ENCODE measurements around the gene USHBP1. TPM values are rescaled to one million over a fixed set of nuclear protein-coding genes. Genes with fewer than 3 reads are reported as not detected.
"Not testable (repeated sequence)": the region's sequence is repeated elsewhere in the genome, so short reads cannot be mapped to it uniquely, and the experiment has no call there.

USHBP1 gene
- total RNA-seq, 1 experiment from 2014 or later = 0.26 TPM

- Mint-ChIP-seq H3K27me3 (ENCODE audit: unreplicated experiment) (no peaks in the 10 kb centered on the region), H3K27ac (ENCODE audit: unreplicated experiment) (no peak overlapping the region), H3K4me1 (ENCODE audit: low read depth, unreplicated experiment) (no peaks in the 10 kb centered on the region), H3K36me3 (ENCODE audit: insufficient read depth, unreplicated experiment) (peaks cover 10% of the 10 kb centered on the region), H3K4me3 (ENCODE audit: low read depth, unreplicated experiment) (no peak overlapping the region), H3K9me3 (ENCODE audit: low read depth, unreplicated experiment) (no peaks in the 10 kb centered on the region)
- intact Hi-C loops (cut with micrococcal nuclease; ENCODE audit: unreplicated experiment) = no loop called here
- no TSS peak for BruUV-seq (replicated peaks)
- CTCF ChIA-PET = interaction anchor here (0.5 kb wide), 1 partner anchor 633 kb away, joined by 4 read pairs; no protein-coding TSS in a partner anchor
- TF ChIP-seq CTCF (IDR thresholded peaks at IDR 0.05; ENCODE audit: unreplicated experiment) = no peak
- DNase-seq = no peak
Observed at GRCh38 chr19:17279436-17279835, 14.9 kb upstream of the USHBP1 start.

- H3K4me3 Mint-ChIP-seq (ENCODE audit: low read depth, unreplicated experiment) = no peak overlapping the region
- DNase-seq = no peak
- H3K36me3 Mint-ChIP-seq (ENCODE audit: insufficient read depth, unreplicated experiment) = peaks cover 17% of the 10 kb centered on the region
- H3K9me3 Mint-ChIP-seq (ENCODE audit: low read depth, unreplicated experiment) = no peaks in the 10 kb centered on the region
- TF ChIP-seq CTCF (IDR thresholded peaks at IDR 0.05; ENCODE audit: unreplicated experiment) = no peak
- BruUV-seq (replicated peaks) = no TSS peak
- H3K4me1 Mint-ChIP-seq (ENCODE audit: low read depth, unreplicated experiment) = no peaks in the 10 kb centered on the region
- H3K27ac Mint-ChIP-seq (ENCODE audit: unreplicated experiment) = no peak overlapping the region
- H3K27me3 Mint-ChIP-seq (ENCODE audit: unreplicated experiment) = no peaks in the 10 kb centered on the region
- CTCF ChIA-PET = interaction anchor here (0.6 kb wide), 1 partner anchor 1973 kb away, joined by 8 read pairs; no protein-coding TSS in a partner anchor
- intact Hi-C loops (cut with micrococcal nuclease; ENCODE audit: unreplicated experiment) = no loop called here
Observed at GRCh38 chr19:17275441-17276175, 11.1 kb upstream of the USHBP1 start.

- H3K27ac Mint-ChIP-seq (ENCODE audit: unreplicated experiment); H3K4me1 Mint-ChIP-seq (ENCODE audit: low read depth, unreplicated experiment); intact Hi-C loops (cut with micrococcal nuclease; ENCODE audit: unreplicated experiment); CTCF ChIA-PET; H3K27me3 Mint-ChIP-seq (ENCODE audit: unreplicated experiment); DNase-seq; H3K9me3 Mint-ChIP-seq (ENCODE audit: low read depth, unreplicated experiment); H3K4me3 Mint-ChIP-seq (ENCODE audit: low read depth, unreplicated experiment); BruUV-seq (replicated peaks): not testable (repeated sequence)
- peaks cover 25% of the 10 kb centered on the region for H3K36me3 Mint-ChIP-seq (ENCODE audit: insufficient read depth, unreplicated experiment)
Observed at GRCh38 chr19:17274892-17275291, 10.3 kb upstream of the USHBP1 start.

GRCh38 chr19:17268754-17269153, 4.2 kb upstream of the USHBP1 start:
- CTCF ChIA-PET = interaction anchor here (0.7 kb wide), 1 partner anchor 37 kb away, joined by 6 read pairs; no protein-coding TSS in a partner anchor
- BruUV-seq (replicated peaks) = no TSS peak
- no peaks in the 10 kb centered on the region for H3K9me3 Mint-ChIP-seq (ENCODE audit: low read depth, unreplicated experiment)
- intact Hi-C loops (cut with micrococcal nuclease; ENCODE audit: unreplicated experiment) = no loop called here
- H3K36me3 Mint-ChIP-seq (ENCODE audit: insufficient read depth, unreplicated experiment) = peaks cover 36% of the 10 kb centered on the region
- peak overlapping the region; percentile 79 for H3K4me3 Mint-ChIP-seq (ENCODE audit: low read depth, unreplicated experiment)
- peaks cover 15% of the 10 kb centered on the region for H3K4me1 Mint-ChIP-seq (ENCODE audit: low read depth, unreplicated experiment)
- H3K27me3 Mint-ChIP-seq (ENCODE audit: unreplicated experiment) = no peaks in the 10 kb centered on the region
- DNase-seq = no peak
- no peak overlapping the region for H3K27ac Mint-ChIP-seq (ENCODE audit: unreplicated experiment)
- no peak for TF ChIP-seq CTCF (IDR thresholded peaks at IDR 0.05; ENCODE audit: unreplicated experiment)
